Lung (tissue), 12 donors: Measurements from ENCODE around the gene MAGI2. TPM values are rescaled to one million over a fixed set of nuclear protein-coding genes. Genes with fewer than 3 reads are reported as not detected.

Experiments used
- ATAC-seq: fragments of 200-7000 bp; cut with Tn5 transposase; one replicate; pipeline ENCODE4 v1.9.1; 2020; ENCODE audit warnings: moderate number of reproducible peaks; ENCODE audit not compliant: insufficient read depth, low FRiP score
- DNase-seq, 3 donors: peaks; one replicate each; pipeline ENCODE4 v3.0.0-alpha.2; 2013 to 2017
- H3K27ac ChIP-seq, 2 donors: one replicate each; pipeline ENCODE4 v1.5.1; 2013; ENCODE audit warnings: mild to moderate bottlenecking in 2 of 2, moderate library complexity in 2 of 2, control low read depth in 1 of 2, inconsistent platforms in 1 of 2, low read depth in 1 of 2, low read length in 1 of 2
- H3K27me3 ChIP-seq, 3 donors: one replicate each; pipeline ENCODE4 v1.5.1; 2013; ENCODE audit warnings: low read length in 2 of 3; ENCODE audit not compliant: control insufficient read depth in 3 of 3, insufficient read depth in 3 of 3
- H3K36me3 ChIP-seq, 4 donors: one replicate each; pipeline ENCODE4 v1.5.1; 2013; ENCODE audit warnings: low read length in 4 of 4, mild to moderate bottlenecking in 1 of 4, moderate library complexity in 1 of 4; ENCODE audit not compliant: control insufficient read depth in 4 of 4, insufficient read depth in 4 of 4
- H3K4me1 ChIP-seq, 5 donors: one replicate each; pipeline ENCODE4 v1.5.1; 2013; ENCODE audit warnings: low read length in 5 of 5, mild to moderate bottlenecking in 2 of 5, moderate library complexity in 1 of 5; ENCODE audit not compliant: control insufficient read depth in 5 of 5, insufficient read depth in 5 of 5
- H3K4me3 ChIP-seq: one replicate; pipeline ENCODE4 v1.5.1; 2013; ENCODE audit warnings: mild to moderate bottlenecking, control low read depth, moderate library complexity
- H3K9ac ChIP-seq, 2 donors: one replicate each; pipeline ENCODE4 v1.5.1; 2013; ENCODE audit warnings: low read length in 2 of 2, control low read depth in 1 of 2; ENCODE audit not compliant: insufficient read depth in 1 of 2
- H3K9me3 ChIP-seq, 4 donors: one replicate each; pipeline ENCODE4 v1.5.1; 2013; ENCODE audit warnings: low read length in 3 of 4, mild to moderate bottlenecking in 1 of 4, moderate library complexity in 1 of 4; ENCODE audit not compliant: control insufficient read depth in 4 of 4, insufficient read depth in 3 of 4
- CTCF ChIP-seq: IDR thresholded peaks from 2 replicates; pipeline ENCODE4 v1.5.1; 2012; ENCODE audit warnings: mild to moderate bottlenecking; ENCODE audit errors: control extremely low read depth, extremely low read depth
- WGBS, 2 donors: extraction: QIAGEN DNeasy Blood & Tissue Kit; methylation state at CpG; one replicate each; pipeline ENCODE4 v1.1.7; 2013; 5-methylcytosine and 5-hydroxymethylcytosine counted together
- polyA plus RNA-seq, 2 donors: library from polyadenylated mRNA; stranded (reverse); fragments of 200-250 nt; gene quantifications; one replicate each; pipeline ENCODE4 v1.2.1, GENCODE V29; 2013
- total RNA-seq, 2 donors: library from RNA; depleted of rRNA in 1 of 2; stranded (reverse); fragments of >200 nt in 1 of 2; gene quantifications; one replicate each; pipeline ENCODE4 v1.2.1, GENCODE V29; 2014 to 2021
- donor health status: control.
- donor health status: control.
- donor health status: Bipolar disorder and iron deficiency.
- donor health status: healthy.
- donor health status: DM: yes; HTN: yes; CAD: no.

MAGI2 gene
- total and polyA plus RNA-seq, 4 donors, result 0.94 to 18.0 (median 5.3) TPM

- Histone ChIP-seq H3K9ac (no peak overlapping the region), H3K4me3 (no peak overlapping the region), H3K4me1 (no peaks in the 10 kb centered on the region), H3K9me3 (peaks cover 0 to 2% (median under 1%) of the 10 kb centered on the region in 4 donors), H3K27me3 (no peaks in the 10 kb centered on the region), H3K36me3 (no peaks in the 10 kb centered on the region), H3K27ac (no peak overlapping the region)
- no peak for TF ChIP-seq CTCF
- ATAC-seq (no peak), DNase-seq (no peak)
- 84 to 90% methylated on average over 2 of the region's 2 CpGs for WGBS, 2 donors
These were observed 910.5 kb downstream of the MAGI2 start for GRCh38 chr7:78542981-78543380.

DNA sequence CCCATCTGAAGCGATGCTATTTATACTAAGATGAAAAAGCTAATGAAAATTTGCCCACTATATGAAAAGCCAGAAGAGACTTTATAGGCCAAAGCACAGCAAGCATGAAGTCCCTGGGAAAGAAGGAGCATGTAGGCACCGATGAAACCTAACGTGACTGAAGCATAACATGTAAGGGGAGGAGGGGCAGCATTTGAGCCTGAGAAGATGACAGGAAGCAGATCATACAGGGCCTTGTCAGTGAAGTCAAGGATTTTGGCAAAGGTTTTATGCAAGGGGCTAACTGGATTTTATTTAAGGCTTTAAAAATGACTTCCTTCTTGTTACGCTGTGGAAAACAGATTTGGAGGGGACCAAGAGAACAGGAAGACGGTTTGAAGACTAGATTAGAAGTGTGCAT, 910.9 kb downstream of the MAGI2 start:
- Histone ChIP-seq H3K36me3 (no peaks in the 10 kb centered on the region), H3K27ac (no peak overlapping the region), H3K4me3 (no peak overlapping the region), H3K9me3 (peaks cover 0 to 2% (median under 1%) of the 10 kb centered on the region in 4 donors), H3K27me3 (no peaks in the 10 kb centered on the region), H3K4me1 (no peaks in the 10 kb centered on the region), H3K9ac (no peak overlapping the region)
- DNase-seq (peak in 1 of 3 donors; percentile 4), ATAC-seq (no peak)
- 85 to 86% methylated on average over 5 of the region's 5 CpGs for WGBS, 2 donors
- no peak for TF ChIP-seq CTCF

GRCh38 chr7:78539825-78540224, 913.6 kb downstream of the MAGI2 start:
- DNase-seq (no peak), ATAC-seq (no peak)
- H3K27ac ChIP-seq, result no peak overlapping the region
- peaks cover 0 to 2% (median under 1%) of the 10 kb centered on the region in 4 donors for H3K9me3 ChIP-seq
- no peak for TF ChIP-seq CTCF
- WGBS, 2 donors, result 92 to 96% methylated on average over 6 of the region's 6 CpGs
- no peak overlapping the region for H3K4me3 ChIP-seq
- H3K27me3 ChIP-seq, result no peaks in the 10 kb centered on the region
- no peak overlapping the region for H3K9ac ChIP-seq
- no peaks in the 10 kb centered on the region for H3K4me1 ChIP-seq
- H3K36me3 ChIP-seq, result no peaks in the 10 kb centered on the region

DNA sequence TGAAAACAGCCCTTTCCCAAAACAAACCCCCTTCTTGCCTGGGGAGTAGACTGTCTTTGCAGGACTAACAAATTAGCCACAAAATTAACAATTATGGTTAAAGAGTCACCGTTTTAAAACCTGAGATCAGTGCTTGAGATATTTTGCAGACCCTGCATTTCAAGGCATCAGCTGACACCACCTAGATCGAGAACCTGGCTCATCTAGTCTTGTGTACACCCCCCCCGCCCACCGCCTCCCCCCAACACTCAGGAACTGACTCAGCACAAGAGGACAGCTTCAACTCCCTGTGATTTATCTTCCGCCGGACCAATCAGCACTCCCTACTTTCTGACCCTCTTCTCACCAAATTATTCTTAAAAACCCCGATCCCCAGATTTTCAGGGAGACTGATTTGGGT, 917.8 kb downstream of the MAGI2 start:
- Histone ChIP-seq H3K27me3 (no peaks in the 10 kb centered on the region), H3K4me1 (no peaks in the 10 kb centered on the region), H3K4me3 (no peak overlapping the region), H3K27ac (no peak overlapping the region), H3K9ac (no peak overlapping the region), H3K9me3 (peaks cover 0 to 2% (median under 1%) of the 10 kb centered on the region in 4 donors), H3K36me3 (no peaks in the 10 kb centered on the region)
- WGBS, 2 donors, result 63 to 73% methylated on average over 7 of the region's 7 CpGs
- TF ChIP-seq CTCF, result no peak
- no peak for ATAC-seq
- DNase-seq, result no peak
